ENCODE results near the gene GRK4.

Gene GRK4

GRCh38 chr4:3030566-3031356 is 67.4 kb downstream of the GRK4 start:
- TF ChIP-seq, protein P1, sequence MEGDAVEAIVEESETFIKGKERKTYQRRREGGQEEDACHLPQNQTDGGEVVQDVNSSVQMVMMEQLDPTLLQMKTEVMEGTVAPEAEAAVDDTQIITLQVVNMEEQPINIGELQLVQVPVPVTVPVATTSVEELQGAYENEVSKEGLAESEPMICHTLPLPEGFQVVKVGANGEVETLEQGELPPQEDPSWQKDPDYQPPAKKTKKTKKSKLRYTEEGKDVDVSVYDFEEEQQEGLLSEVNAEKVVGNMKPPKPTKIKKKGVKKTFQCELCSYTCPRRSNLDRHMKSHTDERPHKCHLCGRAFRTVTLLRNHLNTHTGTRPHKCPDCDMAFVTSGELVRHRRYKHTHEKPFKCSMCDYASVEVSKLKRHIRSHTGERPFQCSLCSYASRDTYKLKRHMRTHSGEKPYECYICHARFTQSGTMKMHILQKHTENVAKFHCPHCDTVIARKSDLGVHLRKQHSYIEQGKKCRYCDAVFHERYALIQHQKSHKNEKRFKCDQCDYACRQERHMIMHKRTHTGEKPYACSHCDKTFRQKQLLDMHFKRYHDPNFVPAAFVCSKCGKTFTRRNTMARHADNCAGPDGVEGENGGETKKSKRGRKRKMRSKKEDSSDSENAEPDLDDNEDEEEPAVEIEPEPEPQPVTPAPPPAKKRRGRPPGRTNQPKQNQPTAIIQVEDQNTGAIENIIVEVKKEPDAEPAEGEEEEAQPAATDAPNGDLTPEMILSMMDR (IDR thresholded peaks at IDR 0.05), result no peak
- Histone ChIP-seq H3K4me3 (no peak overlapping the region), H3K27ac (no peak overlapping the region)
- no peak for DNase-seq (ENCODE audit: low spot score)

DNA sequence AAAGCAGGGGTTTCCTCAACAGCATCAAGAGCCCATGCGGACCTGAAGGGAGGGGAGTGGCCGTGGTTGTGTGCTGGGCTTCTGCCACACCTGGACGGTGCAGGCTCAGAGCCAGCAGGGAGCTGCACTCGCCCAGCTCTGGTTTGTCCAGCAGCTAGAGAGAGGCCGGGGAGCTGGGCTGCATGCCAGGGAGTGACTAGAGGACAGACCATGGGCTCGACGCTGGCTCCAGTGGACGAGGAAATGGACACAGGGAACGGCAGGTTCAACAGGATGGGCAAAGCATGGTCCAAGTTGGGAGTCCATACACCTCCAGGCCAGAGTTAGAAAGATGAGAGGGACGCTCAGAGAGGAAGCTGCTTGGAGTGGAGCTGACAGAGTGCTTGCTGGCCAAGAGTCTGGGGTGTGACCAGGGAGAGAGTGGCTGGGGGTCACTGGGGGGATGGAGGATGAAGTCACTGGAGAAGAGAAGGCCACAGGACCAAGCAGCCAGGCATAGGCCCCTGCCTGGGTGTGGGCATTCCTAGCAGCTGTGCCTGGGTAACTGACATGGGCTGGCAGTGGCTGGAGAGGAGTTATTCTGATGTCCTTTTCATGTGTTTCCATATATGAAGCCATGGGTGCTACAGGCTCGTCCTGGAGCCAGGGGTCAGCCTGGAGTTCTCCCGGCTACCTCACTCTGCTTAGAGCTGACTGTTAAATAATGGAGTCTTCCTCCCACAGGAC is 68.1 kb downstream of the GRK4 start:
- H3K4me3 ChIP-seq, result no peak overlapping the region
- TF ChIP-seq, protein P1 (IDR thresholded peaks at IDR 0.05), result no peak
- DNase-seq (ENCODE audit: low spot score), result no peak

GRCh38 chr4:3034231-3034630 is 70.9 kb downstream of the GRK4 start:
- DNase-seq (ENCODE audit: low spot score), result no peak
- no peak overlapping the region for H3K4me3 ChIP-seq
- H3K27ac ChIP-seq, result no peak overlapping the region
- TF ChIP-seq, protein P1 (IDR thresholded peaks at IDR 0.05), result no peak

More for the DNA sequence above, 68.1 kb downstream of the GRK4 start:
- no peak overlapping the region for H3K27ac ChIP-seq

DNA sequence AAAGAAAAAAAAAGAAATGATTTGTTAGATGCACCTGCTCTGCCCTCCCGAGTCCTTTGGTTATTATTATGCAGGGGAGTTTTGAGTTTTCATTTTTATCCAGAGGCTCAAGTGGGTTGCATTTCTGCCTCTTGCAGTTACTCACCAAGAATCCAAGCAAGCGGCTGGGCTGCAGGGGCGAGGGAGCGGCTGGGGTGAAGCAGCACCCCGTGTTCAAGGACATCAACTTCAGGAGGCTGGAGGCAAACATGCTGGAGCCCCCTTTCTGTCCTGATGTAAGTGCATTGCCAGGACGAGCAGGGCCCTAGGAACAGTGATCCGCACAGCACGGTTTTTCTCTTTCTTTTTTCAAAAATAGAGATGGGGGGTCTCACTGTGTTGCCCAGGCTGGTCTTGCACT is 71.9 kb downstream of the GRK4 start:
- TF ChIP-seq, protein P1 (IDR thresholded peaks at IDR 0.05), result no peak
- Histone ChIP-seq H3K4me3 (no peak overlapping the region), H3K27ac (no peak overlapping the region)
- DNase-seq (ENCODE audit: low spot score), result no peak

GRCh38 chr4:3035674-3036073 is 72.3 kb downstream of the GRK4 start:
- no peak overlapping the region for H3K27ac ChIP-seq
- TF ChIP-seq, protein P1 (IDR thresholded peaks at IDR 0.05), result no peak
- DNase-seq (ENCODE audit: low spot score), result no peak
- no peak overlapping the region for H3K4me3 ChIP-seq

- peak; percentile 67 for DNase-seq (ENCODE audit: low spot score)
- H3K4me3 ChIP-seq, result no peak overlapping the region
- TF ChIP-seq, protein P1 (IDR thresholded peaks at IDR 0.05), result no peak
- H3K27ac ChIP-seq, result no peak overlapping the region
Measured at GRCh38 chr4:3036131-3036952, 73.0 kb downstream of the GRK4 start.
